OCI-LY7 (cell line): Measurements from ENCODE around the gene SENP6.

Source experiments
- CTCF ChIP-seq: fragments of 200-600 bp; sonication (generic); conservative IDR thresholded peaks from 2 replicates; pipeline ENCODE4 v1.5.1; 2014; ENCODE audit warnings: mild to moderate bottlenecking, antibody characterized with exemption, low read length, moderate library complexity, mixed read lengths
- EZH2phosphoT487 ChIP-seq: fragments of 200-600 bp; sonication (generic); IDR thresholded peaks from 2 replicates; pipeline ENCODE4 v1.6.1; 2018; ENCODE audit warnings: low read depth, borderline replicate concordance, mild to moderate bottlenecking, mixed run types, antibody characterized with exemption, low read length, moderate library complexity, mixed read lengths

DNA sequence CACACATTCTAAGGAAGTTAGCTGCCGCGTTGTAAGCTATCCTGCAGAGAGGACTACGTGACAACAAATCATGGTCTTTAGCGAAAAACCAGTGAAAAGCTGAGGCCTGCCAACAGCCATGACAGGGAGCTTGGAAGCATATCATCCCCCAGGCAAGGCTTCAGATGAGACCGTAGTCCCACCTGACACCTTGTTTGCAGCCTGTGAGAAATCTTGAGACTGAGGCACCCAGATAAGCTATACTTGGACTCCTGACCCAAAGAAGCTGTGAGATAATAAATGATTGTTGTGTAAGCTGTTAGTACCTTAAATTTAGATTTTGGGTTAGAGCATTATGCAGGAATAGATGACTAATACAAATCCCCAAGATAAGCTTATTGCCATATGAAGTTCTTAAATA is 45.4 kb upstream of the SENP6 start:
- TF ChIP-seq CTCF (no peak), EZH2phosphoT487 (no peak)
